Endometrium (tissue), 2 donors: Measurements from ENCODE around the gene POU5F1.
"Not testable (repeated sequence)": the region's sequence is repeated elsewhere in the genome, so short reads cannot be mapped to it uniquely, and the experiment has no call there.

Source experiments
- FAIRE-seq: peaks from 2 replicates; lab custom pipeline; 2012; peaks lifted over from hg19 to GRCh38; lab: Jason Lieb, UNC
- donor health status: control.
- donor health status: control.

Gene POU5F1

GRCh38 chr6:31165986-31166385 lies 4.5 kb downstream of the POU5F1 start:
- FAIRE-seq: no peak

- FAIRE-seq: not testable (repeated sequence)
Measured at GRCh38 chr6:31165064-31165832, 5.2 kb downstream of the POU5F1 start.

- not testable (repeated sequence) for FAIRE-seq
Measured at GRCh38 chr6:31164475-31165063, 5.9 kb downstream of the POU5F1 start.

GRCh38 chr6:31163922-31164321 lies 6.6 kb downstream of the POU5F1 start:
- FAIRE-seq: no peak

- no peak for FAIRE-seq
Measured at GRCh38 chr6:31162463-31163165, 7.9 kb downstream of the POU5F1 start.

GRCh38 chr6:31161216-31162126 lies 9.0 kb downstream of the POU5F1 start:
- FAIRE-seq: no peak

- no peak for FAIRE-seq
Measured at GRCh38 chr6:31158863-31159855, 11.3 kb downstream of the POU5F1 start.

GRCh38 chr6:31158140-31158862 lies 12.2 kb downstream of the POU5F1 start, which contains the start of gene TCF19:
TCF19 (plus strand) TSS chr6:31158589; CDS start chr6:31159470, 881 bp downstream.
- peak; percentile 98 for FAIRE-seq

GRCh38 chr6:31157513-31158139 lies 12.9 kb downstream of the POU5F1 start, which contains the start of gene CCHCR1:
CCHCR1 (minus strand) TSS chr6:31157802; CDS start chr6:31157600, 202 bp downstream.
- no peak for FAIRE-seq

GRCh38 chr6:31156641-31157040 lies 13.8 kb downstream of the POU5F1 start:
- no peak for FAIRE-seq

GRCh38 chr6:31154436-31154835 lies 16.0 kb downstream of the POU5F1 start:
- no peak for FAIRE-seq

GRCh38 chr6:31152781-31153180 lies 17.7 kb downstream of the POU5F1 start:
- FAIRE-seq: no peak

- no peak for FAIRE-seq
Measured at GRCh38 chr6:31149827-31150447, 20.5 kb downstream of the POU5F1 start.

GRCh38 chr6:31145386-31145785 lies 25.1 kb downstream of the POU5F1 start:
- no peak for FAIRE-seq

GRCh38 chr6:31144970-31145340 lies 25.5 kb downstream of the POU5F1 start:
- no peak for FAIRE-seq

- no peak for FAIRE-seq
Measured at GRCh38 chr6:31144296-31144969, 26.0 kb downstream of the POU5F1 start.

GRCh38 chr6:31143148-31143547 lies 27.3 kb downstream of the POU5F1 start:
- FAIRE-seq: no peak

- no peak for FAIRE-seq
Measured at GRCh38 chr6:31142361-31142761, 28.1 kb downstream of the POU5F1 start.
